GM12864 (cell line): ENCODE measurements around the gene ELAVL2.

Source experiments
- DNase-seq: peaks from one replicate; pipeline ENCODE4 v3.0.0-alpha.2; 2011; ENCODE audit warnings: low read depth
- H3K4me3 ChIP-seq: 2 replicates; pipeline ENCODE4 v1.5.1; 2011; ENCODE audit warnings: mild to moderate bottlenecking, low read depth, low read length, control low read depth
- TF ChIP-seq, protein P1 (sequence below): IDR thresholded peaks from 2 replicates; pipeline ENCODE4 v1.5.1; 2011; ENCODE audit warnings: low read depth, mild to moderate bottlenecking, moderate library complexity, low read length, control low read depth, inconsistent platforms; ENCODE audit errors: missing control alignments

The ELAVL2 gene

DNA sequence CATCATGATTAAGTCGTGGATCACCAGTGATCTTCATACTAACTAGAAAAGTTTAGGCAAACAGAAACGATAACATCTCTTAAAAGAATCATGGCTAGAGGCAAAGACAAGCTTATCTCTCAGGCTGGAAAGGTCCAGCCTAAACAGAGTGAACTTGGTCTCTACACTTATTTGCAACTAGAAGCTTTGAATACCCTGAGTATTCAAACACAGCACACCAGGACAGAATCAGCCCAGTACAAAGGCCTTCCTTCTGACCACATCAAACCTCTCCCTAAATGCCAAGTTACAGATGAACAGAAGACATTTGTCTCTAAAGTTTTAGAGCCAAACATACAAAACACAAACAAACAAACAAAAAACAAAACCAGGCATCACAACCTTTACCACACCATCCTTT is 57.2 kb downstream of the ELAVL2 start:
- no peak overlapping the region for H3K4me3 ChIP-seq
- TF ChIP-seq, protein P1, sequence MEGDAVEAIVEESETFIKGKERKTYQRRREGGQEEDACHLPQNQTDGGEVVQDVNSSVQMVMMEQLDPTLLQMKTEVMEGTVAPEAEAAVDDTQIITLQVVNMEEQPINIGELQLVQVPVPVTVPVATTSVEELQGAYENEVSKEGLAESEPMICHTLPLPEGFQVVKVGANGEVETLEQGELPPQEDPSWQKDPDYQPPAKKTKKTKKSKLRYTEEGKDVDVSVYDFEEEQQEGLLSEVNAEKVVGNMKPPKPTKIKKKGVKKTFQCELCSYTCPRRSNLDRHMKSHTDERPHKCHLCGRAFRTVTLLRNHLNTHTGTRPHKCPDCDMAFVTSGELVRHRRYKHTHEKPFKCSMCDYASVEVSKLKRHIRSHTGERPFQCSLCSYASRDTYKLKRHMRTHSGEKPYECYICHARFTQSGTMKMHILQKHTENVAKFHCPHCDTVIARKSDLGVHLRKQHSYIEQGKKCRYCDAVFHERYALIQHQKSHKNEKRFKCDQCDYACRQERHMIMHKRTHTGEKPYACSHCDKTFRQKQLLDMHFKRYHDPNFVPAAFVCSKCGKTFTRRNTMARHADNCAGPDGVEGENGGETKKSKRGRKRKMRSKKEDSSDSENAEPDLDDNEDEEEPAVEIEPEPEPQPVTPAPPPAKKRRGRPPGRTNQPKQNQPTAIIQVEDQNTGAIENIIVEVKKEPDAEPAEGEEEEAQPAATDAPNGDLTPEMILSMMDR, result no peak
- DNase-seq, result no peak

DNA sequence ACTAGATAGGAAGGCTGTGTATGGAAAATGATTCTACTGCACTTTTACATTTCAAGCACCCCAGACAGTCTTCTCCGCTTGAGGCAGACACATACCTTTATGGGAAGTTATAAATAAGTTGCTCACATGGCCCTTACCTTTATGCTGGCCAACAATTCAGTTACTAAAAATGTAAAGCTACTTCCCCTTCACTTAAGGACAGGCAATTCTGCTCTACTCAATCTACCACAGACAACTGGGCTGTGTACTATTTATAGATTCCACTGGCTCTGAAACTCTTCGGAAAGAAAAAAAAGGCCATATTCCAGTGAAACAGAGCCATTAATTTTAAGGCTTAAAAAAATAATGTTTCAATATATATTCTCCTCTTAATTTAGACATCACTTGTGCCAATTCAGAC is 59.4 kb downstream of the ELAVL2 start:
- no peak for DNase-seq
- H3K4me3 ChIP-seq, result no peak overlapping the region
- TF ChIP-seq, protein P1, result no peak

DNA sequence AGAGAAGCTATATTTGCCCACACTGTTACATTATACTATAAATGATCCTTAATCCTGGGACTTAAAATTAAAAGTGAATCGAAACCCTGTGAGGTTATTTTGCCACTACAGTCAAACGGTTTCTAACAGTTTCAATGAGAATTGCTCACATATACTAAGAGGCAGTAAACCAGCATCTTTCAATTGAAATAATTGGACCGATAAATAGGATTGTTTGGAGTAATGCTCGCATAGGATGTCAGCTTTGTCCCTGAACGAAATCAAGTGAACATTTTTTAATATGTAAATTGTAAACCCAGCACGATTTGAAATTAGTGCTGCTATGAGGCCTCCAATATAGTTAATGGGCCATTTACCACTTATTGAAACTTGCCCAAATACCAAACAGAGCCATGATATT is 60.5 kb downstream of the ELAVL2 start:
- no peak for DNase-seq
- TF ChIP-seq, protein P1, result no peak
- H3K4me3 ChIP-seq, result no peak overlapping the region

DNA sequence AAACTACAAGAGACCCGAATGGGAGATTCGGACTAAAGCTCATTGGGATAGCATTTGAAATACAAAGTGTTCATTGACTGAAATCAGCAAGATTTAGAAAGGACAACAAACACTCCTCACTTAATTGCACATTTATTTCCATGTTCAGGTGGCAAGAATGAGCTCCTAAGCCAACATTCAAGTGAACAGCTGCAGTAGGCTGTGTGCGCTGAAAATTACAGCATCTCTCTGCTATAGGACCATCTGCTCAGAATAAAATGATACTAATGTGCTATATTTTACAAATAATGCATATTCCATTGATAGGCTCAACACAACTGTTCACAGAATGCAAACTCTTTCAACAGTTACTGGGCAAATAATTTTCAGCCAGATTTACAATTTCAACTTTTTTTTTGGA is 61.8 kb downstream of the ELAVL2 start:
- TF ChIP-seq, protein P1, result no peak
- no peak for DNase-seq
- no peak overlapping the region for H3K4me3 ChIP-seq

DNA sequence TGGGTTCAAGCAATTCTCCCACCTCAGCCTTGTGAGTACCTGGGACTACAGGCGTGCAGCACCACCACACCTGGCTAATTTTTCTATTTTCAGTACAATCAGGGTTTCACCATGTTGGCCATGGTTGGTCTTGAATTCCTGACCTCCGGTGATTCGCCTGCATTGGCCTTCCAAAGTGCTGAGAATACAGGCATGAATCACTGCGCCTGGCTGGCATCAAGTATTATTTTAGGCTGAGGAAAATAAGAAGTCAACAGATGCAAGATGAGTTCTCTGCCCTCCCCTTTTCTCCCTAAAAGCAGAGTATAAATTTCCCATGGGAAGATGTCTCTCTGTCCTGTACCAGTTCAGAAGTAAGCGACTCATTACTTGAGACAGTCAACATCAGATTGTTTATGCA is 71.5 kb downstream of the ELAVL2 start:
- TF ChIP-seq, protein P1, result no peak
- no peak for DNase-seq
- H3K4me3 ChIP-seq, result no peak overlapping the region

DNA sequence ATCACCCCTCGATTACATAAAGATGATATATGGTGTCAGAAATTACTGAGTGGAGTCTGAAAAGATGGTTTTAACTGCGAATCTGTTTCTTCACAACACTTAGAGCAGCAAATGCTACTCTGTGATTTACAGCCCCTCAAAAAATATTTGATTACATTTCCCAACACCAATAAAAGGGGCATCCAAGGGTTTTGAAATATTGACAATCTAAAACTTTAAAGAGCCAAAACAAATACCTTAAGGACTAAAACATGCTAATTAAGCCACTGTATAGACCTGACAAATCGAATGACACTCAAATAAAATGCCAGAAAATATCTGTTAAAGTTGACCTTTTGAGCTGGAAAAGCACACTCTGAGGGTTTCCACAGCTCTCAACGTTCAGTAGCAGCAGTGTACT is 73.2 kb downstream of the ELAVL2 start:
- H3K4me3 ChIP-seq, result no peak overlapping the region
- no peak for DNase-seq
- TF ChIP-seq, protein P1, result no peak

DNA sequence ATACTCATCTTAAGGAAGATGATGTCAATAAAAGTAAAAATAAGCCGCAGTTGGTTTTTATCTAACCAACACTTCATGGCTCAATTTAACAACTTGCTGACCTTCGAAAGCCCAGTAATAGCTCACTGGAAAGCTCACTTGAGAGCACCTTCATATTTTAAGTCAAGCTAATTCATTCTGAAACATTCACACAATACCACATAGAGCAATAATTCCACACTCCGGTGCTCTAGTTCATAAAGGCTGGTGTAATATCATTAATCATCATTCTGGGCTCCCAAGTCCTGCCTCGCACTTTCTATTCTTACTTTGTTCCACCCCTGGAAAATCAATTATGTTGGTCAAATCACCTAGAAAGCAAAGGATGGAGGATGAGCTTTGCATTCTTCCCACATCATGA is 74.4 kb downstream of the ELAVL2 start:
- TF ChIP-seq, protein P1, result no peak
- DNase-seq, result no peak
- H3K4me3 ChIP-seq, result no peak overlapping the region
